ENCODE measurements around the gene ZRANB3.

The ZRANB3 gene

GRCh38 chr2:135182601-135183000, 348.4 kb downstream of the ZRANB3 start:
- Histone ChIP-seq H3K9ac (ENCODE audit: low read depth, low read length, poor library complexity, severe bottlenecking) (no peak overlapping the region), H3K9me2 (replicated peaks; ENCODE audit: low read depth, low read length) (no peaks in the 10 kb centered on the region), H3K4me1 (ENCODE audit: insufficient read depth, low read length, poor library complexity, severe bottlenecking) (no peaks in the 10 kb centered on the region), H2AFZ (ENCODE audit: low read length) (no peak overlapping the region), H3K79me2 (ENCODE audit: insufficient read depth, low read length) (no peaks in the 10 kb centered on the region), H4K20me1 (ENCODE audit: insufficient read depth, low read length, poor library complexity, severe bottlenecking) (no peaks in the 10 kb centered on the region), H3K27me3 (ENCODE audit: insufficient read depth, low read length, poor library complexity, severe bottlenecking) (no peaks in the 10 kb centered on the region), H3K4me2 (ENCODE audit: low read depth, low read length, poor library complexity, severe bottlenecking) (no peak overlapping the region), H3K4me3 (ENCODE audit: low read length, poor library complexity, severe bottlenecking) (no peak overlapping the region), H3K36me3 (ENCODE audit: insufficient read depth, low read length) (no peaks in the 10 kb centered on the region), H3F3A (ENCODE audit: low read depth) (no peaks in the 10 kb centered on the region), H3K9me3 (ENCODE audit: insufficient read depth, low read depth, low read length) (no peaks in the 10 kb centered on the region)
- no peak for TF ChIP-seq EZH2phosphoT487 (IDR thresholded peaks at IDR 0.05; ENCODE audit: borderline replicate concordance)
- TF ChIP-seq, protein P1, sequence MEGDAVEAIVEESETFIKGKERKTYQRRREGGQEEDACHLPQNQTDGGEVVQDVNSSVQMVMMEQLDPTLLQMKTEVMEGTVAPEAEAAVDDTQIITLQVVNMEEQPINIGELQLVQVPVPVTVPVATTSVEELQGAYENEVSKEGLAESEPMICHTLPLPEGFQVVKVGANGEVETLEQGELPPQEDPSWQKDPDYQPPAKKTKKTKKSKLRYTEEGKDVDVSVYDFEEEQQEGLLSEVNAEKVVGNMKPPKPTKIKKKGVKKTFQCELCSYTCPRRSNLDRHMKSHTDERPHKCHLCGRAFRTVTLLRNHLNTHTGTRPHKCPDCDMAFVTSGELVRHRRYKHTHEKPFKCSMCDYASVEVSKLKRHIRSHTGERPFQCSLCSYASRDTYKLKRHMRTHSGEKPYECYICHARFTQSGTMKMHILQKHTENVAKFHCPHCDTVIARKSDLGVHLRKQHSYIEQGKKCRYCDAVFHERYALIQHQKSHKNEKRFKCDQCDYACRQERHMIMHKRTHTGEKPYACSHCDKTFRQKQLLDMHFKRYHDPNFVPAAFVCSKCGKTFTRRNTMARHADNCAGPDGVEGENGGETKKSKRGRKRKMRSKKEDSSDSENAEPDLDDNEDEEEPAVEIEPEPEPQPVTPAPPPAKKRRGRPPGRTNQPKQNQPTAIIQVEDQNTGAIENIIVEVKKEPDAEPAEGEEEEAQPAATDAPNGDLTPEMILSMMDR (conservative IDR thresholded peaks at IDR 0.05; ENCODE audit: low read length) = no peak

GRCh38 chr2:135182190-135182589, 348.8 kb downstream of the ZRANB3 start:
- no peak overlapping the region for H3K4me3 ChIP-seq (ENCODE audit: low read length, poor library complexity, severe bottlenecking)
- TF ChIP-seq EZH2phosphoT487 (IDR thresholded peaks at IDR 0.05; ENCODE audit: borderline replicate concordance) = no peak
- TF ChIP-seq, protein P1 (conservative IDR thresholded peaks at IDR 0.05; ENCODE audit: low read length) = no peak
- no peak overlapping the region for H3K9ac ChIP-seq (ENCODE audit: low read depth, low read length, poor library complexity, severe bottlenecking)
- no peaks in the 10 kb centered on the region for H4K20me1 ChIP-seq (ENCODE audit: insufficient read depth, low read length, poor library complexity, severe bottlenecking)
- no peaks in the 10 kb centered on the region for H3K79me2 ChIP-seq (ENCODE audit: insufficient read depth, low read length)
- no peaks in the 10 kb centered on the region for H3F3A ChIP-seq (ENCODE audit: low read depth)
- H3K4me1 ChIP-seq (ENCODE audit: insufficient read depth, low read length, poor library complexity, severe bottlenecking) = no peaks in the 10 kb centered on the region
- no peak overlapping the region for H3K4me2 ChIP-seq (ENCODE audit: low read depth, low read length, poor library complexity, severe bottlenecking)
- H3K9me3 ChIP-seq (ENCODE audit: insufficient read depth, low read depth, low read length) = no peaks in the 10 kb centered on the region
- no peaks in the 10 kb centered on the region for H3K27me3 ChIP-seq (ENCODE audit: insufficient read depth, low read length, poor library complexity, severe bottlenecking)
- no peaks in the 10 kb centered on the region for H3K9me2 ChIP-seq (replicated peaks; ENCODE audit: low read depth, low read length)
- H3K36me3 ChIP-seq (ENCODE audit: insufficient read depth, low read length) = no peaks in the 10 kb centered on the region
- no peak overlapping the region for H2AFZ ChIP-seq (ENCODE audit: low read length)

- no peaks in the 10 kb centered on the region for H3K9me2 ChIP-seq (replicated peaks; ENCODE audit: low read depth, low read length)
- no peaks in the 10 kb centered on the region for H3K4me1 ChIP-seq (ENCODE audit: insufficient read depth, low read length, poor library complexity, severe bottlenecking)
- no peaks in the 10 kb centered on the region for H3K9me3 ChIP-seq (ENCODE audit: insufficient read depth, low read depth, low read length)
- no peak overlapping the region for H3K9ac ChIP-seq (ENCODE audit: low read depth, low read length, poor library complexity, severe bottlenecking)
- no peaks in the 10 kb centered on the region for H3F3A ChIP-seq (ENCODE audit: low read depth)
- H2AFZ ChIP-seq (ENCODE audit: low read length) = no peak overlapping the region
- no peaks in the 10 kb centered on the region for H3K27me3 ChIP-seq (ENCODE audit: insufficient read depth, low read length, poor library complexity, severe bottlenecking)
- no peaks in the 10 kb centered on the region; the same call in 1 of the 2 replicates for H3K36me3 ChIP-seq (ENCODE audit: insufficient read depth, low read length)
- no peaks in the 10 kb centered on the region for H4K20me1 ChIP-seq (ENCODE audit: insufficient read depth, low read length, poor library complexity, severe bottlenecking)
- no peak overlapping the region for H3K4me3 ChIP-seq (ENCODE audit: low read length, poor library complexity, severe bottlenecking)
- H3K4me2 ChIP-seq (ENCODE audit: low read depth, low read length, poor library complexity, severe bottlenecking) = no peak overlapping the region
- no peaks in the 10 kb centered on the region for H3K79me2 ChIP-seq (ENCODE audit: insufficient read depth, low read length)
- TF ChIP-seq EZH2phosphoT487 (IDR thresholded peaks at IDR 0.05; ENCODE audit: borderline replicate concordance) = no peak
- TF ChIP-seq, protein P1 (conservative IDR thresholded peaks at IDR 0.05; ENCODE audit: low read length) = no peak
Observed at GRCh38 chr2:135179689-135180088, 351.3 kb downstream of the ZRANB3 start.
